ENCODE data around the gene FAHD1. TPM values are rescaled to one million over a fixed set of nuclear protein-coding genes. Genes with fewer than 3 reads are reported as not detected.

The FAHD1 gene
- total RNA-seq = 53.5 TPM

- peak; percentile 96 to 97 for DNase-seq (ENCODE audit: extremely low spot score in 2 of 2)
- Histone ChIP-seq H3K27ac (peak within 1 kb of the TSS; percentile 58), H3K27me3 (no peaks in the 10 kb centered on the region), H3K9me3 (no peaks in the 10 kb centered on the region), H3K4me1 (peaks cover 45% of the 10 kb centered on the region), H3K4me3 (peak within 1 kb of the TSS; percentile 64 to 99), H3K36me3 (peaks cover 0 to 7% of the 10 kb centered on the region in 2 donors)
- intact Hi-C loops (cut with DNase I) = no loop called here
- TF ChIP-seq CTCF (IDR thresholded peaks at IDR 0.05) (no peak), POLR2AphosphoS5 (IDR thresholded peaks at IDR 0.05; ENCODE audit: insufficient read depth in 1 of 2, low read depth in 1 of 2) (peak; percentile 80 to 91)
These were observed at the start of gene FAHD1, which contains the start of gene HAGH for GRCh38 chr16:1826691-1827573. Gene FAHD1, plus strand, starts transcription at chr16:1827206. Its CDS starts 33 bp downstream, at chr16:1827239. Gene HAGH, minus strand, starts transcription at chr16:1826825. Its CDS starts 38 bp downstream, at chr16:1826787.

GRCh38 chr16:1777375-1778199 is 49.4 kb upstream of the FAHD1 start:
- no peaks in the 10 kb centered on the region for H3K27me3 ChIP-seq
- H3K4me1 ChIP-seq = peaks cover 52% of the 10 kb centered on the region
- DNase-seq (ENCODE audit: extremely low spot score in 2 of 2) = no peak
- no peak overlapping the region for H3K27ac ChIP-seq
- no peak overlapping the region for H3K4me3 ChIP-seq
- H3K36me3 ChIP-seq = peaks cover 0 to 38% of the 10 kb centered on the region in 2 donors
- TF ChIP-seq POLR2A (IDR thresholded peaks at IDR 0.05) (no peak), CTCF (IDR thresholded peaks at IDR 0.05) (no peak), POLR2AphosphoS5 (IDR thresholded peaks at IDR 0.05; ENCODE audit: insufficient read depth in 1 of 2, low read depth in 1 of 2) (no peak)
- no peaks in the 10 kb centered on the region for H3K9me3 ChIP-seq
- intact Hi-C loops (cut with DNase I) = no loop called here

- intact Hi-C loops (cut with DNase I) = no loop called here
- no peaks in the 10 kb centered on the region for H3K27me3 ChIP-seq
- TF ChIP-seq POLR2A (IDR thresholded peaks at IDR 0.05) (no peak), POLR2AphosphoS5 (IDR thresholded peaks at IDR 0.05; ENCODE audit: insufficient read depth in 1 of 2, low read depth in 1 of 2) (no peak), CTCF (IDR thresholded peaks at IDR 0.05) (no peak)
- H3K9me3 ChIP-seq = no peaks in the 10 kb centered on the region
- DNase-seq (ENCODE audit: extremely low spot score in 2 of 2) = no peak
- H3K4me1 ChIP-seq = peaks cover 52% of the 10 kb centered on the region
- H3K27ac ChIP-seq = no peak overlapping the region
- no peak overlapping the region for H3K4me3 ChIP-seq
- peaks cover 0 to 38% of the 10 kb centered on the region in 2 donors for H3K36me3 ChIP-seq
These were observed 48.5 kb upstream of the FAHD1 start for GRCh38 chr16:1778200-1779179.

- DNase-seq (ENCODE audit: extremely low spot score in 2 of 2) = no peak
- Histone ChIP-seq H3K4me3 (no peak overlapping the region), H3K27ac (no peak overlapping the region), H3K9me3 (no peaks in the 10 kb centered on the region), H3K4me1 (peaks cover 52% of the 10 kb centered on the region), H3K27me3 (no peaks in the 10 kb centered on the region), H3K36me3 (peaks cover 0 to 38% of the 10 kb centered on the region in 2 donors)
- intact Hi-C loops (cut with DNase I) = no loop called here
- TF ChIP-seq POLR2AphosphoS5 (IDR thresholded peaks at IDR 0.05; ENCODE audit: insufficient read depth in 1 of 2, low read depth in 1 of 2) (no peak), CTCF (IDR thresholded peaks at IDR 0.05) (no peak)
These were observed 47.7 kb upstream of the FAHD1 start for GRCh38 chr16:1779234-1779701.
